HT-29 (cell line): ENCODE data around the gene MACIR. TPM values are rescaled to one million over a fixed set of nuclear protein-coding genes. Genes with fewer than 3 reads are reported as not detected.

Source experiments
- DNase-seq: peaks from one replicate; pipeline ENCODE4 v3.0.0-alpha.2; 2015; ENCODE audit warnings: low spot score
- total RNA-seq: library from RNA; depleted of rRNA; stranded (reverse); fragments of >200 nt; shearing (Covaris generic); gene quantifications from 2 replicates; pipeline ENCODE4 v1.2.3, GENCODE V29; 2014; rRNA removed

Gene MACIR
- total RNA-seq, 1 experiment from 2014 or later: 9.2 TPM

GRCh38 chr5:103291606-103292005 is 33.0 kb downstream of the MACIR start:
- no peak for DNase-seq

GRCh38 chr5:103293099-103293498 is 34.5 kb downstream of the MACIR start:
- DNase-seq: no peak

DNA sequence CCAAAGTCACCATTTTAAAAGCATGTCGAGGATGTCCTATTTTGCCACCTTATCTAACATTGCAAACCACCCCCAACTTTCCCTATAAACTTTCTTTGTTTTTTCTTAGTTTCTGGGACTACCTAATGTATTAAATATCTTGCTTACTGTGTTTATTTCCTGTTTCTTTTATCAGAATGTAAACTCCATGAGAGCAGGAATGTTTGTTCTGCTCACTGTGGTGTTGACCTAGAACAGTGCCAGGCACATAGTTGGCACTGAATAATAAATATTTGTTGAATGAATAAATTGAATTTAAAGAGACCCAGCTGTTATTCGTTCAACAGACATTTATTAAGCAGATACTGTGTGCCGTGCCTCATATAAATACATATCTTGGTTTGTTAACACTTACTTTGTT is 35.2 kb downstream of the MACIR start:
- no peak for DNase-seq

DNA sequence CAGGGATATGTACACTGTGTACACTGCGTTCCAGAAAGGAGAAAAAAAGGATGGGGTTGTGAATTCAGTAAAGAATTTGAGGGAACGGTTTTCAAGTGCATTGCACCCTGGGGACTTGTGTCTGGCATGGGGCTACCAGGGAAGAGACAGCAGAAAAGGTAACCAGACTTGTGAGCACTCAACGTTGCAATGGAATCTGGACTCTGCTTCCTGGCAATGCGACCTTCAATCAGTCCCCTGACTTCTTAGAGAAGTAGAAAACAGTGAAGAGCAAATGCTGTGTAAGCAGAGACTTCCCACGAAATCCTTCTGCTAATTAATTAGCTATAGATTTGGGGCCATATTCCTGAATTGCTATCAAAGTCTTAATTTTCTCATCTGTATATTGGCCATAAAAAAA is 36.3 kb downstream of the MACIR start:
- DNase-seq: no peak

DNA sequence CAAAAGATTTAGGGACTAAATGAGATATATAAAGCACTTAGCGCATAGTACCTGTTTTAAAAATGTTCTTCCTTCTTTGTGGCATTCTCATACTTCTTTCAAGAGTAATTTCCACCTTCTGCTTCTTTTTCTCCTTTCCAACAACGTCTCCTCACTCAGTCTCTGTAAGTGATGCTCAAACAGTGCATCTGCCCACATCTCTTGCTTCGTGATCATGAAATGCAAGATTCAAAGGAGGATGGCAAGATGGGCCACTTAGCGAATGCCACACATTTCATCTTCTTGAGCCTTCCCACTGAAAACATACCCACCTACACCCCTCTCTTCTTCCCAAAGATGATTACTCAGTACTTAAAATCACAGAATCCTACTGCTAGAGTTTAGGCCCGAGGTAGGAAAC is 36.9 kb downstream of the MACIR start:
- DNase-seq: no peak

- no peak for DNase-seq
These were observed 37.3 kb downstream of the MACIR start for GRCh38 chr5:103295871-103296270.

DNA sequence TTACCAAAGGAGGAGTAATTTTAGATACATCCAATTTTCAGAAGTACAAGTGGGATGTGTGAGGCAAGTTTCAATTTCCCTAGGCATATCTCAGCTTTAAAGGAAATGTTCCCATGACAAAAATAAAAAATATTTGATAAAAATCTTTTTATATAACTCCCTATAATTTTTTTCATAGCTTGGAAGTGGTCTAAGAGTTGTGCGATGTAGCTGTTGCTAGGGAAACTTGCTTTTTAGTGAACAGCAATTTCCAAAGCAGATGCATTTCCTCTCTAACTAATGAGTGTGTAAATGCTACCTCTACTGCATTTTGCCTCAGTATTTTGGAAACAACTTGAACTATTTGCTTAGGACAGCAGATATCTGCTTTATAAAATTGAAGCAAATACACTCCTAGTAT is 39.6 kb downstream of the MACIR start:
- no peak for DNase-seq

DNA sequence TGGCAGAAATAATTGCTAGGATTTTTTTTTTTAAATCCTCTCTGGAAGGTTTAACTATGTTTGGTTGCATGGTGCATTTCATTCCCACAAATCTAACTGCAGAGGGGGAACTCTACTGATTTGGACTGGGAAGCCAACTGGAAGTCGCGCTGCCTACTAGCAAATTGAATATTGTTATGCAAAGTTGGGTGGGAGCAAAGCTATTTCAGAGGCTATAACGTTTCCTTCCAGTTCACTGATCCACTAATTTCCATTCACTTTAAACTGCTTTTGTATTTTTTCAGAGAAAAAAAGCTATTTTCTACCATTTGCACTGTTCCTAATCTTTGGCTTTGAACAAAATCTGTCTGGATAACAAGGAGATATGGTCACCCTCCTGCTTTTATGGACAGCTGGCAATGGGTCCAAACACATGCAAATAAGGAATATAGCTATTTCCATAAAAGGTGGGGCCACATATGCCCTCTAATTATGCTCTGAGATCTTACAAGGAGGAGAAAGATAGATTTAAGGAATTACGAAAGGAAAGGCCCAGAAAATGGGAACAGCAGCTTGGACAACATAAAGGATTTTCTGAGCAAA is 40.1 kb downstream of the MACIR start:
- DNase-seq: no peak

GRCh38 chr5:103305809-103306208 is 47.2 kb downstream of the MACIR start:
- no peak for DNase-seq

GRCh38 chr5:103307470-103307869 is 48.9 kb downstream of the MACIR start:
- DNase-seq: no peak

DNA sequence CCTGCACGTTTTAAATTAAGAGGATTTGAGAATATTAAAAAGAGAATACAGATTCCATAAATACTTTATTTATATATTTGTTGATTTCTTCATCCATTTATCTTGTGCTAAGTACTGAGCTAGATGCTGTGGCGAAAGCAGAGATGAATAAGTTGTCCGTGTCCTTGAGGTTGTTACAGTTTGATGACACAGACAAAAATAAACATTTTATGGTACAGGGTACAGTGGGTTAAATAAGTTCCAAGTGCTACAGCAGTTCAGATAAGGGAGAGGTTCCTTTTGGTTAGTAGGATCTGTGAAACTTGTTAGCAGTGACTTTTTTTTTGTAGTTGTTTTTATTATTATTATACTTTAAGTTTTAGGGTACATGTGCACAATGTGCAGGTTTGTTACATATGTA is 50.2 kb downstream of the MACIR start:
- DNase-seq: no peak

GRCh38 chr5:103313056-103313455 is 54.5 kb downstream of the MACIR start:
- no peak for DNase-seq

DNA sequence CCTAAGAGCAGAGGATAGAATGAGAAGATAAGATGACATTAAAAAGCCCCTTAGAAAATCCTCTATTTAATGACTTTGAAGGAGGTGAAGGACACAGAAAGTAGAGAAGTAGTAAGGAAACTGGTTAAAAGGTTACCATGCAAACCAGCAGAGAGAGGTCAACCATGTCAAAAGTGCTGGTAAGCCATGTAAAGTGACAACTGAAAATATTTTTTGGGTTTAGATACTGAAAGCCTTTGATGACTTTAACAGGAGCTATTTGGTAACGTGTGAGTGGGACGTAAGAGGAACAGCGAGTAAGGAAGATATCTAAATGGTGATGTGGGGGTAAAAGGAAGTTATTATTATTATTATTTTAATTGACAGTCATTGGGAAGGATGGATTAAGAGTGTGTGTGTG is 56.9 kb downstream of the MACIR start:
- no peak for DNase-seq

- no peak for DNase-seq
These were observed 68.9 kb downstream of the MACIR start for GRCh38 chr5:103327451-103327850.

GRCh38 chr5:103327893-103328292 is 69.3 kb downstream of the MACIR start:
- DNase-seq: no peak

Other genes starting within 250 kb of the MACIR start
- 1.6 TPM in 2 replicates for gene GIN1, start 138.6 kb upstream of the MACIR start, total RNA-seq
- gene PPIP5K2, start 138.5 kb upstream of the MACIR start, total RNA-seq: 11.0 and 11.6 TPM in 2 replicates